ENCODE data around the gene MGLL. TPM values are rescaled to one million over a fixed set of nuclear protein-coding genes. Genes with fewer than 3 reads are reported as not detected.

MGLL gene
- total and polyA plus RNA-seq, 5 experiments from 2014 or later, result 0.34 to 0.77 (median 0.62) TPM; not detected in 2

- Mint-ChIP-seq H3K4me3 (peak overlapping the region in 8 of 10 donors; percentile 54 to 73 (median 72)), H3K27ac (peak overlapping the region in 5 of 10 donors; percentile 36 to 82 (median 78)), H3K9me3 (peaks cover 0 to 6% (median 3%) of the 10 kb centered on the region in 9 donors), H3K36me3 (peaks cover 0 to 3% (median 0%) of the 10 kb centered on the region in 3 donors), H3K27me3 (peaks cover 0 to 3% (median 0%) of the 10 kb centered on the region in 5 donors), H3K4me1 (peaks cover 9 to 25% (median 20%) of the 10 kb centered on the region in 4 donors)
- POLR2A ChIA-PET, result no interaction called here
- ATAC-seq (peak; percentile 17 to 40), DNase-seq (peak in 1 of 10 donors; percentile 26)
Observed at GRCh38 chr3:127762077-127762786, 60.1 kb downstream of the MGLL start.

- no peak for ATAC-seq
- POLR2A ChIA-PET, result no interaction called here
- Mint-ChIP-seq H3K4me1 (peaks cover 9 to 25% (median 20%) of the 10 kb centered on the region in 4 donors), H3K36me3 (no peaks in the 10 kb centered on the region), H3K27ac (peak overlapping the region in 1 of 10 donors; percentile 81), H3K9me3 (peaks cover 0 to 2% (median 0%) of the 10 kb centered on the region in 9 donors), H3K27me3 (peaks cover 0 to 2% (median 0%) of the 10 kb centered on the region in 5 donors), H3K4me3 (peak overlapping the region in 4 of 10 donors; percentile 30 to 73 (median 70))
- DNase-seq, result peak in 1 of 10 donors; percentile 38
Observed at GRCh38 chr3:127761441-127761801, 60.9 kb downstream of the MGLL start.

- ATAC-seq, result no peak
- POLR2A ChIA-PET, result no interaction called here
Observed at GRCh38 chr3:127760791-127761440, 61.4 kb downstream of the MGLL start.

GRCh38 chr3:127760361-127760760, 62.0 kb downstream of the MGLL start:
- POLR2A ChIA-PET, result no interaction called here
- Mint-ChIP-seq H3K27ac (no peak overlapping the region), H3K36me3 (no peaks in the 10 kb centered on the region), H3K4me3 (no peak overlapping the region), H3K27me3 (no peaks in the 10 kb centered on the region), H3K4me1 (peaks cover 9 to 29% (median 24%) of the 10 kb centered on the region in 4 donors), H3K9me3 (no peaks in the 10 kb centered on the region)
- DNase-seq, result no peak
- ATAC-seq, result no peak

More at GRCh38 chr3:127760791-127761440, 61.4 kb downstream of the MGLL start:
- H3K9me3 Mint-ChIP-seq, result peaks cover 0 to under 1% (median 0%) of the 10 kb centered on the region in 9 donors
- H3K4me1 Mint-ChIP-seq, result peaks cover 9 to 25% (median 20%) of the 10 kb centered on the region in 4 donors
- H3K27ac Mint-ChIP-seq, result no peak overlapping the region
- no peaks in the 10 kb centered on the region for H3K36me3 Mint-ChIP-seq
- peak in 1 of 10 donors; percentile 2 for DNase-seq
- H3K27me3 Mint-ChIP-seq, result no peaks in the 10 kb centered on the region
- no peak overlapping the region for H3K4me3 Mint-ChIP-seq

GRCh38 chr3:127759826-127760225, 62.5 kb downstream of the MGLL start:
- no peaks in the 10 kb centered on the region for H3K9me3 Mint-ChIP-seq
- POLR2A ChIA-PET, result no interaction called here

GRCh38 chr3:127758013-127758412, 64.3 kb downstream of the MGLL start:
- ATAC-seq (no peak), DNase-seq (no peak)
- POLR2A ChIA-PET, result no interaction called here
- Mint-ChIP-seq H3K4me1 (peaks cover 18 to 43% (median 35%) of the 10 kb centered on the region in 4 donors), H3K27me3 (no peaks in the 10 kb centered on the region), H3K4me3 (no peak overlapping the region), H3K27ac (no peak overlapping the region), H3K9me3 (no peaks in the 10 kb centered on the region), H3K36me3 (no peaks in the 10 kb centered on the region)

More at GRCh38 chr3:127759826-127760225, 62.5 kb downstream of the MGLL start:
- ATAC-seq (no peak), DNase-seq (no peak)
- Mint-ChIP-seq H3K4me3 (peak overlapping the region in 2 of 10 donors; percentile 23 to 33), H3K27ac (no peak overlapping the region), H3K27me3 (no peaks in the 10 kb centered on the region), H3K4me1 (peaks cover 13 to 34% (median 29%) of the 10 kb centered on the region in 4 donors), H3K36me3 (no peaks in the 10 kb centered on the region)

GRCh38 chr3:127755305-127755681, 67.0 kb downstream of the MGLL start:
- no peak for DNase-seq
- ATAC-seq, result no peak
- Mint-ChIP-seq H3K4me3 (peak overlapping the region in 9 of 10 donors; percentile 63 to 85 (median 75)), H3K4me1 (peaks cover 10 to 37% (median 21%) of the 10 kb centered on the region in 4 donors), H3K27ac (peak overlapping the region in 5 of 10 donors; percentile 11 to 81 (median 49)), H3K27me3 (no peaks in the 10 kb centered on the region), H3K9me3 (no peaks in the 10 kb centered on the region), H3K36me3 (no peaks in the 10 kb centered on the region)
- POLR2A ChIA-PET, result no interaction called here

GRCh38 chr3:127754411-127755304, 67.7 kb downstream of the MGLL start:
- DNase-seq, result peak in 5 of 10 donors; percentile 6 to 35 (median 26)
- Mint-ChIP-seq H3K27me3 (peaks cover 0 to 1% (median 0%) of the 10 kb centered on the region in 5 donors), H3K27ac (peak overlapping the region in 8 of 10 donors; percentile 29 to 81 (median 48)), H3K4me3 (peak overlapping the region; percentile 63 to 85 (median 73)), H3K36me3 (no peaks in the 10 kb centered on the region), H3K9me3 (no peaks in the 10 kb centered on the region), H3K4me1 (peaks cover 10 to 42% (median 21%) of the 10 kb centered on the region in 4 donors)
- peak; percentile 67 to 83 for ATAC-seq
- POLR2A ChIA-PET, result no interaction called here

GRCh38 chr3:127753898-127754410, 68.4 kb downstream of the MGLL start:
- Mint-ChIP-seq H3K9me3 (no peaks in the 10 kb centered on the region), H3K4me1 (peaks cover 10 to 44% (median 21%) of the 10 kb centered on the region in 4 donors), H3K27ac (peak overlapping the region in 2 of 10 donors; percentile 46 to 49), H3K4me3 (peak overlapping the region in 4 of 10 donors; percentile 29 to 85 (median 71)), H3K36me3 (no peaks in the 10 kb centered on the region), H3K27me3 (peaks cover 0 to 4% (median 0%) of the 10 kb centered on the region in 5 donors)
- DNase-seq, result no peak
- ATAC-seq, result no peak
- POLR2A ChIA-PET, result no interaction called here

- ATAC-seq (no peak), DNase-seq (no peak)
- no peaks in the 10 kb centered on the region for H3K9me3 Mint-ChIP-seq
- H3K4me1 Mint-ChIP-seq, result peaks cover 10 to 44% (median 21%) of the 10 kb centered on the region in 4 donors
- peaks cover 0 to 5% (median 0%) of the 10 kb centered on the region in 5 donors for H3K27me3 Mint-ChIP-seq
- H3K27ac Mint-ChIP-seq, result peak overlapping the region in 1 of 10 donors; percentile 13
- no peak overlapping the region for H3K4me3 Mint-ChIP-seq
- no peaks in the 10 kb centered on the region for H3K36me3 Mint-ChIP-seq
- POLR2A ChIA-PET, result no interaction called here
Observed at GRCh38 chr3:127753338-127753737, 69.0 kb downstream of the MGLL start.

- Mint-ChIP-seq H3K4me3 (no peak overlapping the region), H3K27me3 (peaks cover 0 to 5% (median 0%) of the 10 kb centered on the region in 5 donors), H3K9me3 (no peaks in the 10 kb centered on the region), H3K4me1 (peaks cover 10 to 44% (median 21%) of the 10 kb centered on the region in 4 donors), H3K36me3 (no peaks in the 10 kb centered on the region), H3K27ac (no peak overlapping the region)
- POLR2A ChIA-PET, result no interaction called here
- no peak for DNase-seq
- ATAC-seq, result no peak
Observed at GRCh38 chr3:127751782-127752181, 70.5 kb downstream of the MGLL start.

- H3K4me3 Mint-ChIP-seq, result no peak overlapping the region
- H3K9me3 Mint-ChIP-seq, result no peaks in the 10 kb centered on the region
- peaks cover 10 to 44% (median 21%) of the 10 kb centered on the region in 4 donors for H3K4me1 Mint-ChIP-seq
- H3K27me3 Mint-ChIP-seq, result peaks cover 0 to 5% (median 0%) of the 10 kb centered on the region in 5 donors
- ATAC-seq, result no peak
- H3K36me3 Mint-ChIP-seq, result no peaks in the 10 kb centered on the region
- DNase-seq, result no peak
- H3K27ac Mint-ChIP-seq, result no peak overlapping the region
- POLR2A ChIA-PET, result no interaction called here
Observed at GRCh38 chr3:127751163-127751621, 71.1 kb downstream of the MGLL start.
